WI38 (cell line): ENCODE data around the gene TEX48.

ENCODE experiments used
- H3K4me3 ChIP-seq: 2 replicates; pipeline ENCODE4 v1.5.1; 2011; ENCODE audit warnings: low read depth, mild to moderate bottlenecking, control low read depth, low read length
- TF ChIP-seq, protein P1 (sequence below): IDR thresholded peaks from 2 replicates; pipeline ENCODE4 v1.5.1; 2012; ENCODE audit warnings: low read depth, mild to moderate bottlenecking, control low read depth, low read length

The TEX48 gene, protein sequence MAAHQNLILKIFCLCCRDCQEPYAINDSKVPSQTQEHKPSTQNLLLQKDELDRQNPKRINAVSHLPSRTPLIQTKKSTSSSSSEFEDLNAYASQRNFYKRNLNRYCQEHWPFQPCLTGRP

DNA sequence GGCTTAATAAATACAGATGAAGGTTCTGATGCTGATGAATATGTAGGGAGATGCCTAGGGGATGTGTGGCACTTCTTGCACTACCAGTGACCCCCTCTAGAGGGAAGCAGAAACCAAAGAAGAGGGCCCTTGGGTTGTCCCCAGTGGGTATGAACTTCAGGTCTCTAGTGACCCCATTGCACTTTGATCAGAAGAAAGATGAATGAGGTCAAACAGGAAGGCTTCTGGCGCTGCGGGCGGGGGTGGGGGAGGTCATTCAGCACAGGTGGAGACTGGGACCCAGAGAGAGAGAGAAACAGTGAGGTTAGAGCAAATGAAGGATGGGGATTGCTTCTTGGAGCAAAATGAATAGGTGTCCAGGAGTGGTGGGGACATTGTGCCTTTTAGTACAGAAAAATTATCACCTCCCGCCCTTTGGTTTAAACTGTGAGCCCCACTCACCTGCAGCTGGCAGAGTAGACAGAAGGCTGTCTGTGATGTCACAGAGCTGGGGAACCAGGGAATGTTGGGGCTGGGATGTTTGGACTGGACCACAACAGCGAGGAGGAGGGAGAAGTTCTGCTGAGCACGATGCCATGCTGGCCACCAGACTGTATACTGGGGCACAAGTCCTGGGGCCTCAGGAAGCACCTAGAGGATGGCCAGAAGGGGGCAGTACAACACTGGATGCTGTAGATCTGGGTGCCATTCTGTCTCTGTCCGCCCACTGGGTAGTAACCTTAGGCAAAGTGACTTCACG, at the start of gene TEX48:
TEX48 (minus strand) TSS at position 599 of the 739 bp plus-strand sequence. CDS start 10,469 bp downstream, outside the sequence.
- TF ChIP-seq, protein P1, sequence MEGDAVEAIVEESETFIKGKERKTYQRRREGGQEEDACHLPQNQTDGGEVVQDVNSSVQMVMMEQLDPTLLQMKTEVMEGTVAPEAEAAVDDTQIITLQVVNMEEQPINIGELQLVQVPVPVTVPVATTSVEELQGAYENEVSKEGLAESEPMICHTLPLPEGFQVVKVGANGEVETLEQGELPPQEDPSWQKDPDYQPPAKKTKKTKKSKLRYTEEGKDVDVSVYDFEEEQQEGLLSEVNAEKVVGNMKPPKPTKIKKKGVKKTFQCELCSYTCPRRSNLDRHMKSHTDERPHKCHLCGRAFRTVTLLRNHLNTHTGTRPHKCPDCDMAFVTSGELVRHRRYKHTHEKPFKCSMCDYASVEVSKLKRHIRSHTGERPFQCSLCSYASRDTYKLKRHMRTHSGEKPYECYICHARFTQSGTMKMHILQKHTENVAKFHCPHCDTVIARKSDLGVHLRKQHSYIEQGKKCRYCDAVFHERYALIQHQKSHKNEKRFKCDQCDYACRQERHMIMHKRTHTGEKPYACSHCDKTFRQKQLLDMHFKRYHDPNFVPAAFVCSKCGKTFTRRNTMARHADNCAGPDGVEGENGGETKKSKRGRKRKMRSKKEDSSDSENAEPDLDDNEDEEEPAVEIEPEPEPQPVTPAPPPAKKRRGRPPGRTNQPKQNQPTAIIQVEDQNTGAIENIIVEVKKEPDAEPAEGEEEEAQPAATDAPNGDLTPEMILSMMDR = peak; percentile 90
- H3K4me3 ChIP-seq = no peak within 1 kb of the TSS

DNA sequence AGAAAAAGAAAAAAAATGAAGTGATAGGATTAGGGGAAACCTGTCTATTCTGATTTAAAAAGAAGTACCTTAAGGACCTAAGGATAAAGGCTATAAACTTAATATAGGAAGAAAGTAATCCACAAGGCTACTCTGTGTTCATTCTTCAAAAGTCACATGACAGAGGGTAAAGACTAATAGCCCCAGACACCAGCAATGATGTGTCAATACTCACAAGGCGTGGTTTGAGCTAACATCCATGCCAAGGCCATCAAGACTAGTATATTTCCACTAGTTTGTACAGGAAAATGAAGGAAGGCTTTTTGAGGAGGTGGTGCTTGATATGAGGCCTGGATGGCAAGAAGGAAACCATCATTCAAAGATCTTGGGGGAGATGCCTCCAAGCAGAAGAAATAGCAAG, 49.7 kb upstream of the TEX48 start:
- H3K4me3 ChIP-seq = no peak overlapping the region
- TF ChIP-seq, protein P1 = no peak

DNA sequence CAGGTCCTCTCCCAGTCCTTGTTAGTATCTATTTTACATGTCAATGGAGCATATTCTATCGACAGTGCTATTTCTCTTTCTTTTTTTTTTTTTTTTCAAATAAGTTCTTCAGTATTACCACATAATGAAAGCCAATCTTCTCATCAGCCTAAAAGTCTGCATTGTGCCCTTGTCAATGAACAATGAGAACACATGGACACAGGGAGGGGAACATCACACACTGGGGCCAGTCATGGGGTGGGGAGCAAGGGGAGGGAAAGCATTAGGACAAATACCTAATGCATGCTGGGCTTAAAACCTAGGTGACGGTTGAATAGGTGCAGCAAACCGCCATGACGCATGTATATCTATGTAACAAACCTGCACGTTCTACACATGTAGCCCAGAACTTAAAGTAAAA, 47.7 kb upstream of the TEX48 start:
- TF ChIP-seq, protein P1 = no peak
- H3K4me3 ChIP-seq = no peak overlapping the region

DNA sequence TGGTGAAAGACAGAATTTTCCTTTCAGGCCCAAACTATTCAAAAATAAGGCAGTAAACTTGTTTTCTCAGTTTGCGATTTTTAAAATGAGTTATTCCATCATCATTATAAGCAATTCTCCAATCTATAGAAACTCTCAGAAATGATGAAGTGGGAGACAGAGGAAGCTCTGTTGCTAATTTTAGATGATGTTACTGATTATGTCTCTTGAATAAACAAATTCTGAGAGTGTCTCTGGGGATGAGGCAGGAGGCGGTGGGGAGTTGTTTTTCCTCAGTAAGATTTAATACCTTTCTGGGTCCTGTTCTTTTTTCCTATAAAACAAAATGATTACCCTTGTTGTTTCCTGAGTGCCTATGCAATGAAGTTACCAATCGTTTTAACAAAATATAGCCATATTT, 43.9 kb upstream of the TEX48 start:
- H3K4me3 ChIP-seq = no peak overlapping the region
- TF ChIP-seq, protein P1 = no peak

DNA sequence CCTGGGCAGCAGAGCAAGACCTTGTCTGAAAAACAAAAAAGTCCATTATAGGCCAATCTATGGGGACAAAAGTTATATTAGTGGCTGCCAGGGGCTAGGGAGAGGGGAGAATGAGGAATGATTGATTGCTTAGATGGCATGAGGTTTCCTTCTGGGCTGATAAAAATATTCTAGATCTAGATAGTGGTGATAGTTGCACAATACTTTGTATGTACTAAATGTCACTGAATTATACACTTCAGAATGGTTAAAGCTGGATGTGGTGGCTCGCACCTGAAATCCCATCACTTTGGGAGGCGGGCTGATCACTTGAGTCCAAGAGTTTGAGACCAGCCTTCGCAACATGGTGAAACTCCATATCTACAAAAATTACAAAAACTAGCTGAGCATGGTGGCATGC, 42.8 kb upstream of the TEX48 start:
- H3K4me3 ChIP-seq = no peak overlapping the region
- TF ChIP-seq, protein P1 = no peak

DNA sequence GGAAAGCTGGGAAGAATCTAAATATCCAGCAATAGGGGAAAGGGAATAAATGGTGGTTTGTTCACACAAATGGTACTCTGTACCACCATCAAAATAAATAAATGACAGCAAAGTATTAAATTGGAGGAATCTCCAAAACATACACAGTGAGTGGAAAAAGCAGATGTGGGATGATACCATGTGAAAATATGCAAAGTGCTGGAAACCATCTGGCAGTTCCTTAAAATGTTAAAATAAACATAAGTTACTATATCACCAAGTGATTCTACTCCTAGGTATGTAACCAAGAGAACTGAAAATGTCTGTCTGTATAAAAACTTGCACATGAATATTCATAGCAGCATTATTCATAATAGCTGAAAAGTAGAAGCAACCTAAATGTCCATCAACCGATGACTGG, 41.9 kb upstream of the TEX48 start:
- TF ChIP-seq, protein P1 = no peak

DNA sequence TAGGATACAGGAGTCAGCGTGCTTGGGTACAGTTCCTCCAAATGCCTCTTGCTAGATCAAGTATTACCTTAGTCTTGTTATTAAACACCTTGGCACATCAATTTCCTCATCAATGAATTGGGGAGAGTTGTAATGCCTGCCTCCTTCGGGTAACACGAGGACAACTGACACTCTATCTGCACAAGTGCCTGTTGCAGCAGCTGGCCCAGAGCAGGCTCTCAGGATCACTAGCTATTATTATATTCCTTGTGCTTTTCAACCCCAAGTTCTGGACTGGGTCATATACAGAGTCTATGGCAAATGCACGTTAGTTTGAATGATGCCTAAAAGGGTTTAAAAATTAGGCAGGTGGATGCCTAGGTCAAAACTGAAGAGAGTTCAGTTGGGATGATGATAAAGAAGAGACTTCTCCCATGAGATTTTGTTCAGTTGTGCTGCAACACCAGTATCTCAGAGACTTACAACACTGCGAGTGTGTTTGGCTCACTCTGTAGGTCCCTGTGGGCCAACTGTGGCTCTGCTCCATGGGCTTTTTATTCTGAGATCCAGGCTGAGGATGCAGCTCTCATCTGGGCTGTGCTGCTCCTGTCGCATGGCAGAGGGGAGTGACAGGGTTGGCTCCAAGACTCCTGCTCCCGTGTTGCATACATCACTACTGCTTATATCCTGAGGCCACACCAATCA, 41.1 kb upstream of the TEX48 start:
- TF ChIP-seq, protein P1 = no peak
- no peak overlapping the region for H3K4me3 ChIP-seq

More for the DNA sequence above, 41.9 kb upstream of the TEX48 start:
- no peak overlapping the region for H3K4me3 ChIP-seq
